Left ventricle myocardium inferior (tissue), 1 donor: ENCODE data around the gene TBX2. TPM values are rescaled to one million over a fixed set of nuclear protein-coding genes. Genes with fewer than 3 reads are reported as not detected.
"Not testable (repeated sequence)": the region's sequence is repeated elsewhere in the genome, so short reads cannot be mapped to it uniquely, and the experiment has no call there.

Experiments
- DNase-seq: peaks from one replicate; pipeline ENCODE4 v3.0.0-alpha.2; 2020
- H3K27ac ChIP-seq: fragments of 200-600 bp; replicated peaks from 2 replicates; pipeline ENCODE4 v1.8.0; 2021
- H3K27me3 ChIP-seq: fragments of 200-600 bp; 2 replicates; pipeline ENCODE4 v1.8.0; 2021; ENCODE audit warnings: low read depth
- H3K36me3 ChIP-seq: fragments of 200-600 bp; 2 replicates; pipeline ENCODE4 v1.8.0; 2021
- H3K4me1 ChIP-seq: fragments of 200-600 bp; 2 replicates; pipeline ENCODE4 v1.8.0; 2021
- H3K4me3 ChIP-seq: fragments of 200-600 bp; 2 replicates; pipeline ENCODE4 v1.8.0; 2021; ENCODE audit warnings: mild to moderate bottlenecking, moderate library complexity
- H3K9me3 ChIP-seq: fragments of 200-600 bp; replicated peaks from 2 replicates; pipeline ENCODE4 v1.8.0; 2021
- CTCF ChIP-seq: fragments of 200-600 bp; IDR thresholded peaks from 2 replicates; pipeline ENCODE4 v1.8.0; 2021; ENCODE audit warnings: antibody characterized with exemption, mild to moderate bottlenecking, borderline replicate concordance
- intact Hi-C: fragments of 100-400 bp; cut with micrococcal nuclease; formaldehyde crosslinking; loops from one replicate; pipeline ENCODE4 v1.11.0; 2022
- total RNA-seq: library from RNA; stranded (reverse); fragmentation: NEBNext Ultra II Directional; extraction: Animal tissue kit (Norgen Biotek cat#: 25700); gene quantifications from one replicate; pipeline ENCODE4 v1.2.1, GENCODE V29; 2021
- donor health status: DM: no; HTN: yes; CAD: no; lungs with severe emphysema.

Gene TBX2
- total RNA-seq, 1 donor from 2014 or later: 8.2 TPM

- Histone ChIP-seq H3K27me3 (peaks cover 16% of the 10 kb centered on the region), H3K4me3 (no peak overlapping the region), H3K36me3 (no peaks in the 10 kb centered on the region), H3K27ac (no peak overlapping the region), H3K4me1 (peaks cover 15% of the 10 kb centered on the region), H3K9me3 (no peaks in the 10 kb centered on the region)
- intact Hi-C loops: no loop called here
- no peak for DNase-seq
- TF ChIP-seq CTCF: no peak
Observed at GRCh38 chr17:61354895-61355874, 44.5 kb upstream of the TBX2 start.

- DNase-seq, H3K4me3 ChIP-seq, H3K27ac ChIP-seq, H3K9me3 ChIP-seq, intact Hi-C loops, H3K4me1 ChIP-seq, H3K36me3 ChIP-seq: not testable (repeated sequence)
- H3K27me3 ChIP-seq: peaks cover 33% of the 10 kb centered on the region
Observed at GRCh38 chr17:61357061-61357460, 42.6 kb upstream of the TBX2 start.

- H3K27ac ChIP-seq, H3K9me3 ChIP-seq, intact Hi-C loops, DNase-seq, H3K36me3 ChIP-seq, H3K4me1 ChIP-seq, H3K4me3 ChIP-seq: not testable (repeated sequence)
- H3K27me3 ChIP-seq: peaks cover 37% of the 10 kb centered on the region
Observed at GRCh38 chr17:61359513-61359912, 40.1 kb upstream of the TBX2 start.

- no peaks in the 10 kb centered on the region for H3K4me1 ChIP-seq
- no peak overlapping the region for H3K27ac ChIP-seq
- TF ChIP-seq CTCF: no peak
- no peak for DNase-seq
- H3K9me3 ChIP-seq: no peaks in the 10 kb centered on the region
- no peak overlapping the region for H3K4me3 ChIP-seq
- H3K27me3 ChIP-seq: peaks cover 37% of the 10 kb centered on the region
- no peaks in the 10 kb centered on the region for H3K36me3 ChIP-seq
- intact Hi-C loops: no loop called here
Observed at GRCh38 chr17:61360318-61360943, 39.2 kb upstream of the TBX2 start.

GRCh38 chr17:61361084-61361483 is 38.6 kb upstream of the TBX2 start:
- intact Hi-C loops: no loop called here
- no peaks in the 10 kb centered on the region for H3K9me3 ChIP-seq
- H3K4me1 ChIP-seq: peaks cover 5% of the 10 kb centered on the region
- no peak for DNase-seq
- H3K4me3 ChIP-seq: no peak overlapping the region
- H3K27me3 ChIP-seq: peaks cover 37% of the 10 kb centered on the region
- H3K27ac ChIP-seq: no peak overlapping the region
- no peaks in the 10 kb centered on the region for H3K36me3 ChIP-seq
- TF ChIP-seq CTCF: no peak

- no peak overlapping the region for H3K4me3 ChIP-seq
- no peak overlapping the region for H3K27ac ChIP-seq
- no peaks in the 10 kb centered on the region for H3K36me3 ChIP-seq
- H3K9me3 ChIP-seq: no peaks in the 10 kb centered on the region
- peaks cover 37% of the 10 kb centered on the region for H3K27me3 ChIP-seq
- intact Hi-C loops: no loop called here
- no peak for DNase-seq
- peaks cover 11% of the 10 kb centered on the region for H3K4me1 ChIP-seq
- no peak for TF ChIP-seq CTCF
Observed at GRCh38 chr17:61362396-61362795, 37.2 kb upstream of the TBX2 start.
